Mesodermal cell (in vitro differentiated cells): ENCODE measurements around the gene ZNF555.
"Not testable (repeated sequence)": the region's sequence is repeated elsewhere in the genome, so short reads cannot be mapped to it uniquely, and the experiment has no call there.

ENCODE experiments used
- H3K27ac ChIP-seq: 2 replicates; pipeline ENCODE4 v1.7.0; 2013; ENCODE audit warnings: mild to moderate bottlenecking, low read depth, low read length, moderate library complexity; ENCODE audit not compliant: severe bottlenecking
- H3K36me3 ChIP-seq: 2 replicates; pipeline ENCODE4 v1.7.1; 2013; ENCODE audit warnings: mild to moderate bottlenecking, low read length, moderate library complexity; ENCODE audit not compliant: control insufficient read depth, insufficient read depth
- H3K4me1 ChIP-seq: one replicate; pipeline ENCODE4 v1.7.1; 2013; ENCODE audit warnings: mild to moderate bottlenecking, low read length; ENCODE audit not compliant: insufficient read depth, control insufficient read depth, poor library complexity, severe bottlenecking
- H3K4me3 ChIP-seq: 2 replicates; pipeline ENCODE4 v1.7.0; 2013; ENCODE audit warnings: low read length, control low read depth, mild to moderate bottlenecking; ENCODE audit not compliant: insufficient read depth, poor library complexity, severe bottlenecking; ENCODE audit errors: extremely low read depth
- H3K9me3 ChIP-seq: 2 replicates; pipeline ENCODE4 v1.7.1; 2013; ENCODE audit warnings: mild to moderate bottlenecking, low read length, moderate library complexity; ENCODE audit not compliant: control insufficient read depth
- WGBS, 2 experiments: methylation state at CpG; one replicate each; pipeline ENCODE4 v1.1.5; 2013; ENCODE audit warnings: missing lambda C conversion rate in 2 of 2; ENCODE audit not compliant: insufficient coverage in 2 of 2; 5-methylcytosine and 5-hydroxymethylcytosine counted together

ZNF555 gene

GRCh38 chr19:2854849-2855248 is 13.6 kb downstream of the ZNF555 start:
- H3K4me3 ChIP-seq, result no peak overlapping the region
- no peak overlapping the region for H3K27ac ChIP-seq
- H3K4me1 ChIP-seq, result no peaks in the 10 kb centered on the region
- peaks cover 62% of the 10 kb centered on the region for H3K9me3 ChIP-seq
- WGBS, 2 experiments, result 100% methylated on average over 1 of the region's 3 CpGs; no CpG with 5 or more reads in 1 of the 2 experiments
- H3K36me3 ChIP-seq, result peaks cover 59% of the 10 kb centered on the region

- Histone ChIP-seq H3K9me3 (peaks cover 56% of the 10 kb centered on the region), H3K4me1 (no peaks in the 10 kb centered on the region), H3K27ac (no peak overlapping the region), H3K4me3 (no peak overlapping the region), H3K36me3 (peaks cover 42% of the 10 kb centered on the region)
- 96 to 97% methylated on average over 3 to 5 of the region's 5 CpGs for WGBS, 2 experiments
Observed at GRCh38 chr19:2856457-2857050, 15.3 kb downstream of the ZNF555 start.

DNA sequence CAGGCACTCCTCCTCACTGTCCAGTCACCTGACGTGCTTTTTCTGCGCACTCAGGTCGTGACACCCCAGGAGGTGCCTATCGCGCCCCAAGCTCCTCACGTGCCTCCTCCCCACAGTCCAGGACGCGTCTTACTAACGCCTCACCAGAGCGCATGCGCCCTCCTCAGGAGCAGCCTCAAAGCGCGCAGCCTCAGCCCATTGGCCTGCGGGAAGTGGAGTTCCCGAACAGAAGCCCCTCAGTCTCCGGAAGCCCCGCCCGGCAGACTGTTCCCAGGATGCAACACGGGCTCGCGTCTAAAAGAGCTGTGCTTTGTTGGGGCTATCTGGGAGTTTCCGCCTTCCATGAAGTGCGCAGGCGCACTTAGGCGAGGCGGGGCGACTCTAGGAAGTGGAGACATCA is 17.6 kb downstream of the ZNF555 start:
- WGBS, 2 experiments, result 92 to 99% methylated on average over 22 to 23 of the region's 27 CpGs
- H3K4me3 ChIP-seq, result no peak overlapping the region
- peaks cover 39% of the 10 kb centered on the region for H3K9me3 ChIP-seq
- no peak overlapping the region for H3K27ac ChIP-seq
- no peaks in the 10 kb centered on the region for H3K4me1 ChIP-seq
- H3K36me3 ChIP-seq, result peaks cover 19% of the 10 kb centered on the region

DNA sequence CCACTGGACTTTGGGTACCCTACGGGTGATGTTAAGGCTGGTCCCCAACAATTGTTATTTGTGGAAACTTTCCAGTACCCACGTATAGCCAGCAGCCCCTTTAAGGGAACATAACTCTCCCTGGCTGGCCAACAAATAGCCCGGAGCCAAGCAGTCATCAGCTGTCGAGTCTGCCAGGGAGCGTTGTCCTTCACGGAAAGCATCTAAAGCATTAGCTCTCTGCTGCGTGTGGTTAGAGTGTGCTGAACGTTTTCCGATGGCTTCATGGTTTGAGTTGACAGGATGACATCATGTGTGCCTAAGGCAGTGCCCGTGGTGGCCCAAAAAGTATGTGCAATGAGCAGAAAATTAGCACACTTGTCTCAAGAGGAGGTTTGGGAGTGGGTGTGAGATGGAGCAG is 22.5 kb downstream of the ZNF555 start:
- Histone ChIP-seq H3K4me1 (no peaks in the 10 kb centered on the region), H3K9me3 (peaks cover 11% of the 10 kb centered on the region), H3K36me3 (no peaks in the 10 kb centered on the region), H3K4me3 (no peak overlapping the region), H3K27ac (no peak overlapping the region)
- 85 to 86% methylated on average over 10 of the region's 10 CpGs for WGBS, 2 experiments

DNA sequence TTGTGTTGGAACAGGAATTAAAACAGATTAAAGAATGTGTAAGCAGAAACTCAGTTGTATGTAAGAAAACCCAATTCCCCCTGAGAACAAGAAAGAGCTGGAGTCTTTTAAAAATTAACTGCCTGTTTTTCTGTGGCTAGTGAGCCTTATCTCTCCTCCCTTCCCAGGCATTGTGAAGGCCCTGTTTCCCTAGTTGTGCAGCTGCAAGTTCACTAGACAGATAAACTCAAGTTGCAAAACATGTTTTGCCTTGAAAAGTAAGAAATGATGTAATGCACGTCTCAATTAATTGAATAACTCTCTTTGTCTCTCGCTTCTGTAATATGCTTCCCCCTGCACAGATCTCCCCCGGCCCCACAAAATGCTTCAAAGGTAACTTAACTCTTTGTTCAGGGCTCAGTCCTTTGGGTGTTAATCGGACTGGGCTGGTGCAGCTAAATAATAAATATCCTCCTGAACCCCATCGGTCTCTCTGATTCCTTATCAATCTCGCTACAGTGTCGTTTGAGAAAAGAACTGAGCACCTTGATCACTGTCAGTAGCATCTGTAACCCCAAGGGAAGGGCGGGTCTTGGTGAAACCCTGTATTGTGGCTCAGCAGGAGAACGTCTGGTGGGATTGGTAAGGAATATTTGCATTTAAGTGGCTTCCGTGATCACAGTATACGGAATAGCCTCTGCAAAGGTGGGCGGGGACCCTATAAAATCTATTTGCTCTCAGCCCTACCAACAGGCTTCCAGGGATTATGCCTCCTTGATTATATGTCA is 24.2 kb downstream of the ZNF555 start:
- Histone ChIP-seq H3K4me3 (no peak overlapping the region), H3K9me3 (peaks cover 3% of the 10 kb centered on the region), H3K27ac (no peak overlapping the region), H3K36me3 (no peaks in the 10 kb centered on the region), H3K4me1 (no peaks in the 10 kb centered on the region)
- WGBS, 2 experiments, result 77 to 81% methylated on average over 11 to 12 of the region's 12 CpGs

DNA sequence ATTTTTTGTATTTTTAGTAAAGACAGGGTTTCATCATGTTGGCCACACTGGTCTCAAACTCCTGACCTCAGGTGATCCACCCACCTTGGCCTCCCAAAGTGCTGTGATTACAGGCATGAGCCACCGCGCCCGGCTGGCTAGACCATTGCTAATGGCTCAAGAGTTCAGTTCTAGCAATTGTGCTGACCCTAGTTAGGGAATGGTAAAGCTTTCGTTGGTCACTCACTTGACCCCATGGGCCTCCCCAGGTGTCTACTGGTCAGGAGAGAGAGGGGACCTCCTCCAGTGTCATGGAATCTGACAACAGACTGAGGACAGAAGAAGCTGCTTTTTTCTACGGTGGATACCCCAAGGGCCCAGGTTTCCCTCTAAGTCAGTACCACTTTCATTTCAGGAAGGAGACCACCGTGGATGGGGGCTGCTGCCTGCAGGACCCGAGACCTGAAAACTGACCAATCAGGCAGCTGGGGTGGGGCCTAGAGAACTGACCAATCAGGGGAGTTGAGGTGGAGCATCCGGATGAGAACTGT is 25.3 kb downstream of the ZNF555 start:
- Histone ChIP-seq H3K27ac (no peak overlapping the region), H3K4me3 (no peak overlapping the region), H3K4me1 (no peaks in the 10 kb centered on the region), H3K36me3 (no peaks in the 10 kb centered on the region), H3K9me3 (peaks cover 3% of the 10 kb centered on the region)
- WGBS, 2 experiments, result 74 to 76% methylated on average over 5 to 8 of the region's 8 CpGs

DNA sequence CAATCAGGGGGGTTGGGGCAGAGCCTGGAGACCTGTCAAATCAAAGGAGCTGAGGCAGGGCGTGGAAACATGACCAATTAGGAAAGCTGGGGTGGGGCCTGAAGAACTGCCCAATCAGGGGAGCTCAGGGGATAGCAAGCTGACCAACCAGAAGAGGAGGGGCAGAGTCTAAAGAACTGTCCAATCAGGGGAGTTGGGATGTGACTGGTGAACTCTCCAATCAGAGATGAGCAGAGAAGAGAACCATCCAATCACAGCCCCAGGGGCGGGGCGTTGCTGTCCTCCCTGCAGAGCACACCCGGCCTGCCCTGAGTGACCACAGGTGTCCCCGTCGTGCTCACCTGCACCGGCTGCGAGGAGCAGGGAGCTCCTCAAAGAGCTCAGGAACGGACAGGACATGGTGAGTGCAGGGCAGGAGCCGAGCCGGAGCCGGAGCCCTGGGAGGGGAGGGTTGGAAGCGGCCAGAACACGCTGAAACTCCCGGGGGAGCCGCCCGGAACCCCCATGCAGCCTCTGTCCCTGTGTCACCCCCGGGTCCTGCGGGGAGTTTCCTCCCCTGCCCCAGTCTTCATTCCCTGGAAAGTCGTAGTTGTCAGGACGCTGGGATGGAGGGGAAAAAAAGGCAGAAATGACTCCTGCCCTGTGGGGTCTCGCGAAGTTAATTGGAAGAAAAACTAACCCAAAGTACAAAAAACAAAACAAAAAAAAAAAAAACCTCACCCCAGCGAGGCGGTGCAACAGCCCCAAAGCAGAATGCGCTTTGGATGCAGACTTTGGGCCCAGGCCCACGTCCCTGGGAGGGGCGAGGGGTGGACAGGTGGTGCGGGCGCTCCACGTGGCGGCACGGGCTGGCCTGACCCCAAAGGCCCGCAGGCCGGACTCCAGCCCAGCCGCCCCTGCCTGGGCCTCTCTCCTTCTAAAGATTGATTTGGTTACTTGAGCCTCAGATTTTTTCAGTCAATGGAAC is 26.0 kb downstream of the ZNF555 start, which contains the start of gene ZNF556:
TSS of gene ZNF556 (plus strand) at position 311 of the 967 bp plus-strand sequence. CDS start at position 398, 87 bp downstream.
- Histone ChIP-seq H3K36me3 (no peaks in the 10 kb centered on the region), H3K4me1 (no peaks in the 10 kb centered on the region), H3K9me3 (peaks cover 3% of the 10 kb centered on the region), H3K27ac (no peak within 1 kb of the TSS), H3K4me3 (no peak within 1 kb of the TSS)
- WGBS, 2 experiments, result 83 to 89% methylated on average over 19 to 29 of the region's 36 CpGs

GRCh38 chr19:2869618-2870017 is 28.3 kb downstream of the ZNF555 start:
- 87 to 94% methylated on average over 10 of the region's 10 CpGs for WGBS, 2 experiments
- H3K9me3 ChIP-seq, result no peaks in the 10 kb centered on the region

DNA sequence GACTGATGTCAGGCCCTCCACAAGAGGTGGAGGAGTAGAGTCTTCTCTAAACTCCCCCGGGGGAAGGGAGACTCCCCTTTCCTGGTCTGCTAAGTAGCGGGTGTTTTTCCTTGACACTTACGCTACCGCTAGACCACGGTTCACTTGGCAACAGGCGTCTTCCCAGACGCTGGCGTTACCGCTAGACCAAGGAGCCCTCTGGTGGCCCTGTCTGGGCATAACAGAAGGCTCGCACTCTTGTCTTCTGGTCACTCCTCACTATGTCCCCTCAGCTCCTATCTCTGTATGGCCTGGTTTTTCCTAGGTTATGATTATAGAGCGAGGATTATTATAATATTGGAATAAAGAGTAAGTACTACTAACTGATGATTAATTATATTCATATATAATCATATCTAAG is 30.9 kb downstream of the ZNF555 start:
- peaks cover 12% of the 10 kb centered on the region for H3K9me3 ChIP-seq
- not testable (repeated sequence) for H3K27ac ChIP-seq, H3K4me3 ChIP-seq, H3K4me1 ChIP-seq, H3K36me3 ChIP-seq
- no CpG with 5 or more reads among the region's 11 CpGs for WGBS, 2 experiments

More at GRCh38 chr19:2869618-2870017, 28.3 kb downstream of the ZNF555 start:
- Histone ChIP-seq H3K4me3 (no peak overlapping the region), H3K27ac (no peak overlapping the region), H3K4me1 (no peaks in the 10 kb centered on the region), H3K36me3 (no peaks in the 10 kb centered on the region)
